Activated naive CD4-positive, alpha-beta T cell treated with anti-CD3 and anti-CD28 coated beads, Interleukin-2, amount 50 U/mL, for 72 hours (primary cell): Measurements from ENCODE around the gene MVB12B. TPM values are rescaled to one million over a fixed set of nuclear protein-coding genes. Genes with fewer than 3 reads are reported as not detected.

ENCODE experiments used
- ATAC-seq, 2 donors: fragments of 150-1000 bp; cut with Tn5 transposase; 2 replicates each; pipeline ENCODE4 v1.10.0; 2021; ENCODE audit warnings: mild to moderate bottlenecking in 2 of 2, moderate library complexity in 2 of 2
- DNase-seq, 2 donors: peaks; one replicate each; pipeline ENCODE4 v3.0.0; 2021 to 2022; ENCODE audit warnings: low spot score in 2 of 2
- H3K27ac Mint-ChIP-seq, 2 donors: one replicate each; pipeline ENCODE4 v1.8.0; 2022; ENCODE audit warnings: mild to moderate bottlenecking in 2 of 2, mixed read lengths in 2 of 2
- H3K36me3 Mint-ChIP-seq, 2 donors: one replicate each; pipeline ENCODE4 v1.8.0; 2022; ENCODE audit warnings: mixed read lengths in 2 of 2
- H3K9me3 Mint-ChIP-seq, 2 donors: one replicate each; pipeline ENCODE4 v1.8.0; 2022; ENCODE audit warnings: mixed read lengths in 2 of 2
- total RNA-seq, 2 donors: library from RNA; stranded (reverse); gene quantifications; one replicate each; pipeline ENCODE4 v1.2.3, GENCODE V29; 2022

MVB12B gene
- total RNA-seq, 2 donors from 2014 or later, result 1.4 to 2.3 TPM

DNA sequence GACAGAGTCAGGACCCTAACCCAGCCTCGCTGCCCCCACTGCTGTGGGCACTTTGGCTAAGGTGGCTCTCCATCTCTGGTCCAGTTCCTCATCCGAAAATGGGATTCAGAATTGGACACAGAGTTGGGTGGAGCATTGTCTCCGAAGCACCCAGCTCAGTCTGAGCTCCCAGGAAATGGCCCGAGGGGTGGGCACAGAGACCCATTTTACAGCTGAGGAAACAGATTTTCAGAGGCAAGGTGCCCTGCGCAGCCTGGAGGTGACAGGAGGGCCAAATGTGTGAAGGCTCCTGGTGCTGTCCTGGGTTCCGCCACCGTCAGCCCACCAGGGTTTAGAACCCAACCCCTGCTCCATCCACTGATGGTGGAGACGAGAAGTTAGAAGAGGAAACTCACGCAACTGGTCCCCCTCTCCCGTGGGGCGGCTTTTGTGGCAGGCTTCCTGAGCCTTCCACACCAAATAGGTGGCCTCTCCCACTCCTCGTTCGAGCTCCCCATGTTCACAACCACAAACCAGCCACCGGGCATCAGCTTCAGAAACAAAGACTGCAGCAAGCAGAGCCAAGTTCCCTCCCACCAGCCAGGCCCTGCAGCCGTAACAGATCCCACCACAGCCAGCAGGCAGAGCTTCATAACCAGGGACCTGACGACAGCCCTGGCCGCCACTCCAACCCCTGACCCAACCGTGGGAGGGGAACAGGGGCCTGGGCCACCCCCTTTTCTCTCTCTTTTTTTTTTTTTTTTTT is 196.2 kb downstream of the MVB12B start:
- DNase-seq, result peak in 1 of 2 donors; percentile 45
- ATAC-seq, result no peak
- H3K27ac Mint-ChIP-seq, result peak overlapping the region in 1 of 2 donors; percentile 67
- no peaks in the 10 kb centered on the region for H3K9me3 Mint-ChIP-seq
- H3K36me3 Mint-ChIP-seq, result no peaks in the 10 kb centered on the region

GRCh38 chr9:126523611-126524111 is 197.0 kb downstream of the MVB12B start:
- Mint-ChIP-seq H3K36me3 (no peaks in the 10 kb centered on the region), H3K9me3 (no peaks in the 10 kb centered on the region), H3K27ac (no peak overlapping the region)
- ATAC-seq (peak; percentile 78 to 85), DNase-seq (no peak)

- H3K27ac Mint-ChIP-seq, result no peak overlapping the region
- no peak for ATAC-seq
Measured at GRCh38 chr9:126524353-126525077, 197.9 kb downstream of the MVB12B start.

DNA sequence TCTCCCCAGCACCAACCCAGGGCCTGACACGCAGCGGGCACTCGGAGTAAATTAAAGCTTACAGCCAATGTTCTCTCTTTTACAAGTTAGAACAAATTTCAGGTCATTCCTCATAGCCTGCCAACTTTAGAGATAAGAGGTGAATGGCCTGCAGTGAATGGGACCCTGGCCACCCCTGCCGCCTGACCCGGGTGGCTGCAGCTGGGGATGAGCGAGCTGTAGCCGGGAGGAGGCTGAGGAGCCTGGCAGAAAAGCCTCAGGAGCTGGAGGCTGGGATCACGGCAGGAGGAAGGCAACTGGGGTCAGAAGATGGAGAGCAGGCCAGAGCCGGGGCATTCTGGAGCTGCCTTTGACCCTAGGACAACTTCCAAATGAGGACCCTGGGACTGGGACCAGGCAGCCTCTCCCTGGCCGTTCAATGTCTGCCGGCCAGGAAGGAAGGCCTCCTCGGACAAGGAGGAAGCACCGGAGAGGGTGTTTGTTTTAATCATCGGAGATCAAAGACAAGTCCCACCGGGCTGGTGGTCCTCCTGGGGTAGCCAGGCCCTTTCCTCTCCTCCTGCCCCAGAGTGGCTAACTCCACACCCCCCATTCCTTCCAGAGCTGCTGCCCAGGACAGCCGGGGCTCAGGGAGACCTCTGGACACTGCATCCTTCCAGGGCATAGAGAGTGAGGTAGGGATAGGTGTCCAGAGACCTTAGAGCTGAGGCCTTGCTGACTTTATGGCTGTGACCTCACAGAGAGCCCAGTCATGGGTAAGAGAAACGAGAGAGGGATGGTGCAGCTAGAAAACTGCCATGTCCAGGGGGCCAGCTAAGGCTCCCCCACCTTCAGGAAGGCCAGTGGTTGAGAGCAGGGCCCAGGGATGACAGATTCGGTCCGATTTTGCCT is 199.8 kb downstream of the MVB12B start:
- no peaks in the 10 kb centered on the region for H3K9me3 Mint-ChIP-seq
- H3K36me3 Mint-ChIP-seq, result no peaks in the 10 kb centered on the region
- DNase-seq (no peak), ATAC-seq (no peak)
- H3K27ac Mint-ChIP-seq, result no peak overlapping the region

More at GRCh38 chr9:126524353-126525077, 197.9 kb downstream of the MVB12B start:
- DNase-seq, result no peak
- H3K36me3 Mint-ChIP-seq, result no peaks in the 10 kb centered on the region
- H3K9me3 Mint-ChIP-seq, result no peaks in the 10 kb centered on the region

- ATAC-seq (no peak), DNase-seq (no peak)
- Mint-ChIP-seq H3K9me3 (no peaks in the 10 kb centered on the region), H3K27ac (no peak overlapping the region), H3K36me3 (no peaks in the 10 kb centered on the region)
Measured at GRCh38 chr9:126527109-126527825, 200.6 kb downstream of the MVB12B start.

DNA sequence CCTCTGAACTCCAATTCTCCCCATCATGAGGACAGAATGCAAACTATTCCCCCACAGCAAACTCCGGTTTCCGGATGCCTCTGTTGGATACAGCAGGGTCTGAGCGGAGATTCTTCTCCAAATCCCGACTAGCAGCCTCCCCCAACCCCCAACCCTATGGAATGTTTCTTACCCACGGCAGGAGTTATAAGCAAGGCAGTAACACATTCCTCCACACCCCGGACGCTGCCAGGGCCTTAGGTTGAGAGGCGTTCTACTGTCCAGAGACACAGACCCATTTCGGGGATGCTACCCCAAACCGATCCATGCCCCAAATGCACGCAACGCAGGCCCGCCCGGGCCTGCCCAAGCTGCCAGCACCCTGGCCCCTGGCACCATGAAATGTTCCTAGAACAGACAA is 201.5 kb downstream of the MVB12B start:
- ATAC-seq (no peak), DNase-seq (no peak)
- Mint-ChIP-seq H3K27ac (no peak overlapping the region), H3K9me3 (no peaks in the 10 kb centered on the region), H3K36me3 (no peaks in the 10 kb centered on the region)

DNA sequence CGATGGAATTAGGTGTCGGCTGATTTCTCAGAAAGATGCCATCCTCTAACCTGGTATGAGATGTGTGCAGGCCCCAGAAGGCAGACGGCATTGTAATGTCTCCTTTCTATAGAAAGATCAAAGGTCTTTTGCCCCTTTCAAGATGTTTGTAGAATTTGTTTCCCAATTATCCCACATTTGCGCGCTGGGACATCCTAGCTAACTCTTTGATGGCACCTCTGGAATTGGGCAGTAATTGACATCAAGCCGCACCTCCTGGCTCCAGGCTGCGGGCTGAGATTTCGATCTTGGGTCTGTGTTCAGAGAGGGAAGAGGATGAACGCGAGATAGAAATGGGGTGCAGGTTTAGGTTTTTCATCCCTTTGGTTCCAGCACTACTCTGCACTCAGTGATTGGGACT is 202.3 kb downstream of the MVB12B start:
- H3K9me3 Mint-ChIP-seq, result no peaks in the 10 kb centered on the region
- H3K36me3 Mint-ChIP-seq, result no peaks in the 10 kb centered on the region
- H3K27ac Mint-ChIP-seq, result no peak overlapping the region
- no peak for DNase-seq
- no peak for ATAC-seq

DNA sequence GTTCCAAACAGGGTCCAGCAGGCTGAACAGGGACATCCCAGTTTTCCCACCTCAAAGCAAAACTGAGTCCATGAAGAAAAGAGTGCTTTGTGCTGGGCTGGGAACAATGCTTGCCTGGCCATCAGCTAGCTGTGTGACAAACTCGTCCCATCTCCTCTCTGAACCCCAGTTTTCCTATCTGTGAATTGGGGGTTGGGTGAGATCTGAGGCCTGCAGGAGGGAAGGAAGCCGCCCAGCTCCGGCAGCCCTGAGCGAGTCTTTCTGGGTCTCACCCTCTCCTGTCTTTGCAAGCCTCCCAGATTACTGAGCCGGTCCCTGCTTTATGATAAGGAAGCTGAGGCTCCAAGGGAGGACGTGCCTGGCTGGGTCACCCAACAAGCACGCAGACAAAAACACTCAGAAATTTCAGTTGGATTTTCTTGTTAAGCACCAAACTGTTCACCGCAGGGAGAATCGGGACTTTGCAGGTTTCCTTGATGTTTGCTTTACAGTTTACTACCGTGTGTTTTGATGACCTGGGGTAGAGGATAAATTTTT is 204.5 kb downstream of the MVB12B start:
- ATAC-seq (no peak), DNase-seq (no peak)
- H3K9me3 Mint-ChIP-seq, result no peaks in the 10 kb centered on the region
- H3K27ac Mint-ChIP-seq, result no peak overlapping the region
- H3K36me3 Mint-ChIP-seq, result no peaks in the 10 kb centered on the region

DNA sequence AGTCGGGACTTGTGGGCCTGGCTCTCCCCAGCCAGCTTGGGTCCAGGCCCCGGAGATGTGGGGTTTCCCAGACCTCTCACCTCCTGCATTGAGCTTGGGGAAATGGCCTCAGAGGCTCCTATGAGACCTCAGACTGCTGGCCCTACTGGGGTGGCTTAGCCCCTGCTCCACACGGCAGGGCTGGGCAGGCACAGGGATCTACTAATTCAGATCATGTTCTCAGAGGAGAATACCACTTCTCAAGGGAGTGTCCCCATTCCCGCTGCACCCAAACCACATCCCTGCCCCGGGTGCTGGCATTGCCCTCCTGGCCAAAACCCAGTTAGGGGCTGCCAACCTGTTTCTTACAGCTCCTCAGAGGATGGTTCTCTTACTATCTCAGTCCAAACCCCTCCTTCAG is 205.0 kb downstream of the MVB12B start:
- no peaks in the 10 kb centered on the region for H3K9me3 Mint-ChIP-seq
- ATAC-seq (no peak), DNase-seq (no peak)
- H3K36me3 Mint-ChIP-seq, result no peaks in the 10 kb centered on the region
- peak overlapping the region in 1 of 2 donors; percentile 16 for H3K27ac Mint-ChIP-seq

GRCh38 chr9:126532019-126532462 is 205.4 kb downstream of the MVB12B start:
- Mint-ChIP-seq H3K9me3 (no peaks in the 10 kb centered on the region), H3K36me3 (no peaks in the 10 kb centered on the region), H3K27ac (peak overlapping the region in 1 of 2 donors; percentile 16)
- ATAC-seq, result no peak
- DNase-seq, result no peak

- DNase-seq, result no peak
- no peaks in the 10 kb centered on the region for H3K9me3 Mint-ChIP-seq
- no peak overlapping the region for H3K27ac Mint-ChIP-seq
- ATAC-seq, result no peak
- no peaks in the 10 kb centered on the region for H3K36me3 Mint-ChIP-seq
Measured at GRCh38 chr9:126532489-126532888, 205.9 kb downstream of the MVB12B start.

- Mint-ChIP-seq H3K27ac (no peak overlapping the region), H3K36me3 (no peaks in the 10 kb centered on the region), H3K9me3 (no peaks in the 10 kb centered on the region)
- no peak for DNase-seq
- no peak for ATAC-seq
Measured at GRCh38 chr9:126532951-126533925, 206.6 kb downstream of the MVB12B start.

- H3K27ac Mint-ChIP-seq, result no peak overlapping the region
- no peaks in the 10 kb centered on the region for H3K9me3 Mint-ChIP-seq
- no peaks in the 10 kb centered on the region for H3K36me3 Mint-ChIP-seq
- no peak for DNase-seq
- no peak for ATAC-seq
Measured at GRCh38 chr9:126533926-126534310, 207.3 kb downstream of the MVB12B start.

DNA sequence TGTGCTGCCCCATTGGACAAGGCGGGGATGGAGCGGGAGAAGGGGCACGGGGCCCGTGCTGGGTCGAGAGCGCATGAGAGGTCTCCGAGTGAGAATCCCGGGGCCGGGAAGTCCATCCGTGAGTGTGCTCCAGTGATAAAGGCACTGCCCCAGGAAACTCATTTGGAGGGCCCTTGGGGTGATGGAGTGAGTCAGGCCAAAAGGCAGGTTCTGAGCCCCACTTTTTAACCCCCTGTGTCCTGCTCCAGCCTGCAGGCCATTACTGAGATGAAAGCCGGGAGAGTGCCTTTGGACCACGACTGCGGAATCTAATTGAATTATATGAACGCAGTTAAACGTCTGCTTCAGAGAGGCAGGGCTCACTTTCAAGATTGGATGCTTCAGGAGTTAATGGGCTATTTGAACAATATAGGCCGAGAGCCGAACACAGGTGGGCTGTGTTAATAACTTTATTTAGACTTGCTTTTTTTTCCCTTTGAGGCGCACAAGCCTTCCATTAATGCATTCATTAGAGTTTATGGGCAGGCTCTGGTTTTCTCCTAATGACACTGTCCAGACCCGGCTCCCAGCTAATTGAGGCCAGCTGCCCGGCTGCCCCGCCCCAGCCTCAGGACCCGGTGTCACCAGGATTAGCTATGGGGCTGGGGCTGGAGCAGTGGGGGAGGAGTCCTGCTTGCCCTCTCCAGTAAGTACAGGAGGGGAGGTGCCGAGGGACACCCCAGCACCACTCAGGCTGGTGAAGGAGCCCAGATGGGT is 208.0 kb downstream of the MVB12B start:
- Mint-ChIP-seq H3K9me3 (no peaks in the 10 kb centered on the region), H3K36me3 (no peaks in the 10 kb centered on the region), H3K27ac (no peak overlapping the region)
- ATAC-seq, result no peak
- DNase-seq, result no peak
